Measurements from ENCODE around the gene TMEM117.

- no peak for TF ChIP-seq EP300 (IDR thresholded peaks at IDR 0.05)
- TF ChIP-seq POLR2A (IDR thresholded peaks at IDR 0.05), result no peak
Measured at GRCh38 chr12:43957732-43958372, 122.0 kb downstream of the TMEM117 start.

Data from tibial nerve (tissue), 3 donors.